Measurements from ENCODE around the gene CD4.
"Not testable (repeated sequence)": the region's sequence is repeated elsewhere in the genome, so short reads cannot be mapped to it uniquely, and the experiment has no call there.

CD4 gene

GRCh38 chr12:6868211-6869048, 79.1 kb downstream of the CD4 start:
- DNase-seq (ENCODE audit: low read depth in 2 of 2): no peak

- DNase-seq (ENCODE audit: low read depth in 2 of 2): peak; percentile 58 to 61
Measured at GRCh38 chr12:6869049-6870021, 80.0 kb downstream of the CD4 start.

- not testable (repeated sequence) for DNase-seq (ENCODE audit: low read depth in 2 of 2)
Measured at GRCh38 chr12:6870304-6870703, 81.0 kb downstream of the CD4 start.

Measured in stimulated activated CD8-positive, alpha-beta memory T cell treated with anti-CD3 and anti-CD28 coated beads, Interleukin-15, amount 100 ng/mL, for 48 hours (primary cell).